T-helper 1 cell treated with Interleukin-12 subunit alpha and Interleukin-12 subunit beta and Interleukin-4 antibody, amounts not matched to agents 30 ng/mL and 1 ng/mL, for 36 hours (primary cell): ENCODE measurements around the gene AP1AR. TPM values are rescaled to one million over a fixed set of nuclear protein-coding genes. Genes with fewer than 3 reads are reported as not detected.
"Not testable (repeated sequence)": the region's sequence is repeated elsewhere in the genome, so short reads cannot be mapped to it uniquely, and the experiment has no call there.

Source experiments
- intact Hi-C: fragments of 100-400 bp; cut with micrococcal nuclease; formaldehyde crosslinking; loops from one replicate; pipeline ENCODE4 v1.15.1; 2024
- total RNA-seq: library from RNA; stranded (reverse); gene quantifications from 2 replicates; pipeline ENCODE4 v1.2.3, GENCODE V29; 2022

Gene AP1AR
- total RNA-seq, 1 donor from 2014 or later: 14.9 TPM

DNA sequence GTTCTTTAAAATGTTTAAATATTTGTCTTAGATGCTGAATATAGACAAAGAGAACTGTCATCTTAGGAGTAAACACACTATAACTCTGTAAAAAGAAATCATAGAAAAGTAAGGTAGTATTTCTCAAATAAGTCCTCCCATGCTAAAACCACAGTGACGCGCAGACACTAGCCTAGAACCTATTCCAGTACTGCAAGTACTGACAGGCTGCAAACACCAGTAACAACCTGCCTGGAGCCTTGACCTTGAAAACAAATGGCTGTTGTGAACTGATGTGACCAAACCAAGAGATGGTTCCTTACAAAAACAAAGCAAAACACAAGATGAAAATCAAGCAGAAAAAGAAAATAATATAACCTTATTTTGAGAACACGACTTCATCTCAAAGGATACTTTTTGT lies 45.6 kb downstream of the AP1AR start:
- intact Hi-C loops: loop anchor here (2.0 kb wide), 1 partner anchor 20 kb away; no protein-coding TSS in a partner anchor

DNA sequence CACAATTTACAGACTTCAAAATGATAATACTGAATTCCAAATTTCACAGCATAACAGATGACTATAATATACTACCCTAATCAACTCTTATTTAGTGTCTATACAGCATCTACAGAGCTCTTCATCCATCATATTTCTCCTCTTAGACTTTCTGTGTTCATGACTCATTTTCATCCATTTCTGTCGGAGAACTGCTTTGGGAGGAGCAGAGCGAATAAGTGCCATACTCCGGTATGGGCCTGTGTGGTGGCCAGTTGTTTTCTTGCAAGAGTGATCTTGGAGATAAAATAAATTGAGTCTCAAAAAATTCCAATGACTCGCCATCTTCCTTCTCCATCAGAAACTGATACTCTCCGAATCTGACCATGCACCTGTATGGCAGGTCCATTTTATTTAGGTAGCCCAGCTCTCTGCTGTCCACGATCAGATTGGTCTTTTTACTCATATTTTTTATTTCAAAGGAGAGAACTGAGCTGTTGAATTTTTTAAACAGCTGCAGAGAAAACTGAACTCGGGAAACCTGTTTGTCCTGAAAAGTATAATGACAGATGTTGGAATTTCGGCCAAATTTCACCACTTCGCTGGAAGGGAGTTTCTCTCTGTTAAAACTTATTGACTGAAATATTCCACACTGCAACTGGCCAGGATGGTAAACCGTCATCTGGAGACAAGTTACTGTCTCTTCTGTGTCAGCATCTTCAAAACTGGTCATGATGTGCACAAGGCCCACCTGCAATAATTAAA lies 46.3 kb downstream of the AP1AR start:
- intact Hi-C loops: loop anchor here (2.0 kb wide), 1 partner anchor 21 kb away; no protein-coding TSS in a partner anchor

DNA sequence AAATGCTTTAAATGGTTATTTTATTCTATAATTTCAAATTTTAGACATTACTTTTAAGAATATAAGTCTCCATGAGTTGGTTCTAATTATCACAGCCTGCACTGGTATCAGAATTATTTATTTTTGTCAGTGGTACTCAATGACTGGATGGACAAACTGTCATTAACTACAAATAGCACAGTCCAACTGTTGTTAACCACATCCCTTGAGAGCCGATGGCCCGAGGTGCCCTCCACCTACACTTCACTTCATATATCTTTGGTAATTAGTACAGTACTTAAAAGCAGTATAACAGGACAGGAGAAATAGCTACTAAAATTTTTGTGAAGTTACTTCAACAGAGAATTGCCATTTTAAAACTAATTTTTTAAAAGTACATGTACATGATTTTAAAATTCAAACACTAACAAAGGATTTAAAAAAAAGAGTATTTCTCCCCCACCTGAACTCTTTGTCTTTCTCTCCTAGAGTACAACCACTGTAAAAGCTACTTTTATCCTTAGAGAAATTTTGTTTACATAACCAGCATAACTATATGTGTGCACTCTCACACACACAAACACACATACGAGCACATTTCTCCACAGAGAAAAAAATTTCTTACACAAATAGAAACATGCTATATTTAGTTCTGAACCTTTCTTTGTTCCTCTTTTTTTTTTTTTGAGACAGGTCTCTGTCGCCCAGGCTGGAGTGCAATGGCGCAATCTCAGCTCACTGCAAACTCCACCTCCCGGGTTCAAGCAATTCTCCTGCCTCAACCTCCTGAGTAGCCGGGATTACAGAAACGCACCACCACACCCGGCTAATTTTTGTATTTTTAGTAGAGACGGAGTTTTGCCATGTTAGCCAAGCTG lies 47.7 kb downstream of the AP1AR start:
- intact Hi-C loops: no loop called here

DNA sequence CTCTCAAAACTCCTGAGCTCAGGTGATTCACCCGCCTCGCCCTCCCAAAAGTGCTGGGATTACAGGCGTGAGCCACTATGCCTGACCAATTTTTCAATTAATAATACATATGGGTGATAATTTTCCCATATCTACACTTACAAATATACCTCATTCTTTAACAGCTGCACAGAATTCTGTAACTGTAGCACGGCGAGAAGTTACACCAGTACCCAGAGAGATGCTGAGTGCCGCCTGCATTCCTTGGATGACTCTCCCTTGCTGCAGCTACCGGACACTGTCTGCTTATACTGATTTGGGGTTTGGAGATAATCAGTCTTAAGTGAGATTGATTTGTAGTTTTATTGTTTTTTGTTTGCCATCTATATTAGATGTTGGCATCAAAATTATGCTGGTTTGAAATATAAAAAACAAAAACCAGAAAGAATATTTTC lies 48.3 kb downstream of the AP1AR start:
- intact Hi-C loops: no loop called here

DNA sequence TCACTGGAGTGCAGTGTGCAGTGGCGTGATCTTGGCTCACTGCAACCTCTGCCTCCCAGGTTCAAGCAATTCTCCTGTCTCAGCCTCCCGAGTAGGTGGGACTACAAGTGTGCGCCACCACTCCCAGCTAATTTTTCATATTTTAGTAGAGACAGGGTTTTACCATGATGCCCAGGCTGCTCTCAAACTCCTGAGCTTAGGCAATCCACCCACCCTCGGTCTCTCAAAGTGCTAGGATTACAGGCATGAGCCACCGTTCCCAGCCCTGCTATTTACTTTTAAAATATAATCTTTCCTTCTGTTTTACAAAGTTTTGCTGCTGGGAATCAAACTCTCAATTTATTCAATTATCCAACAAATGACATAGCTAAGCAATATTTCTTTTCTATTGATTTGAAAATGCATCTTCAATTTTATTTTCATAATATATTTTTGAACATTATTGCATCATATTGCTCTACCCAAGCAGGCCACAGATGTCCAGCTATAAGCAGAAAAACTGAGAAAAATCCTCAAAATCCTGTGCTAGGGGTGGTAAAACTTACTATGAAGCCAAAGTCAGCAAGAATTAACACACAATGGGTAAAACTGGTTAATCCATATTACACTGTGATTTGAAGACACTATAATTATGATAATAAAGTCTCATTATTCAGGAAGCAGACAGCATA lies 48.9 kb downstream of the AP1AR start:
- intact Hi-C loops: no loop called here

DNA sequence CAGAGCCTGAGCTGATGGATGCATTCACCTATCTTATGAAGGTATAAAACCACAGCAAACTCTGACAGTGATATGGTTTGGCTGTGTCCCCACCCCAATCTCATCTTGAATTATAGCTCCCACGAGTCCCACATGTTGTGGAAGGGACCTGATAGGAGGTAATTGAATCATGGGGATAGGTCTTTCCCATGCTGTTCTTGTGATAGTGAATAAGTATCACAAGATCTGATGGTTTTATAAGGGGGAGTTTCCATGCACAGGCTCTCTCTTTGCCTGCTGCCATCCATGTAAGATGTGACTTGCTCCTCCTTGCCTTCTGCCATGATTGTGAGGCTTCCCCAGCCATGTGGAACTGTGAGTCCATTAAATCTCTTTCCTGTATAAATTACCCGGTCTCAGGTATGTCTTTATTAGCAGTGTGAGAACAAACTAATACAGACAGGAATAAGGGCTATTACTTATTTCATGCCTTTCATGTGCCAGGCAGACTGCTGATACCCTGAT lies 50.4 kb downstream of the AP1AR start:
- intact Hi-C loops: not testable (repeated sequence)

DNA sequence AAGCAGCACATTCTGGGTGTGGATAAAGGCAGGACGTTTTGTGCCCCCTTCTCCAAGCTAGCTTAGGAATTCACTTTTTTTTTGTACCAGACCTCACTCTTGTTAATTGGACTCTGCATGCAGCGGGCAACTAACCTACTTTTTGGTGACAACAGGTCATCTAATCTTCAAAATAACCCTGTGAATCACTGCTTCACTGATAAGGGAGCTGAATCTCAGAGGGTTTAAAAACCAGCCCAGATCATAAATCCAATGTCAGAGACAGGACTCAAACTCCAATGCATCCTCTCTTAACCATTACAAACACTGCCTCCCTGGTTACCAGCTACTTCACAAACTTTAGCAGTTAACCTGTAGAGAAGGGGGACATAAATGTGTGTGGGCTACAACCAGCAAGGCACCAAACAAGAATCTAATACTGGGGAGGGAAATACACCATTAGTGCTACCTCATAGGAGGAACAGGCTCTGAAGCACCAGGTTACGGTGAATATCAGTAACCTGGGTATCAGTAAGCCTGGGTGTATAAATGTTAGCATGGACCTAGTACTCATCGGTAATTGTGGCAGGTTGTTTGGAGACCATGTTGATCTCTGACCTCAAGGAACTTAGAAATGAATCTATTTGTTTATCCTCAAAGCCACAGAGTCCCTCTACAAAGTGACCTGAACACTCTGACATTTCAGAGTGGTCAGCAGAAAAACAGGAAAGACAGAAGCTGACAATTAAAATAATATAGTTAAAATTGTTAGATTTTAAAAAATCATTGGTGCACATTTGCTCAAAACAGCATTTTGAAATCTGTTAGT lies 51.5 kb downstream of the AP1AR start:
- intact Hi-C loops: no loop called here

DNA sequence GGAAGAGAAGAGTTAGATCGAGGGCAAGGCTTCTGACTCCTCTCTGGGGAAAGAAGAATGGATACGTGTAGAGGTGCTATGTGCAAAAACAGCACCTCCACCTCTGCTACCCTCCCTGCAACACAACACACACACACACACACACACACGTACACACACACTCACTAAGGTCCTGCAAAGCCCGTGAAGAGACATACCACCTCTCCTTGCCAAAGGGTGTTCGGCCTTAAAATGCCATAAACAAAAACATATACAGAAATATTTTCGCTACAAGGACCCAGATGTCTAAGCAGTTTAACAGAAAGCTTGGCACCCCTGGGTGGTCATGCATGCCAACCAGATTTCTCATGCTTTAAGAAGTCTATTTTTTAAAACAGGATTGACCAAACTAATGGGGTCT lies 52.6 kb downstream of the AP1AR start:
- intact Hi-C loops: loop anchor here (1.0 kb wide), 2 partner anchors 10 to 185 kb away; no protein-coding TSS in a partner anchor

DNA sequence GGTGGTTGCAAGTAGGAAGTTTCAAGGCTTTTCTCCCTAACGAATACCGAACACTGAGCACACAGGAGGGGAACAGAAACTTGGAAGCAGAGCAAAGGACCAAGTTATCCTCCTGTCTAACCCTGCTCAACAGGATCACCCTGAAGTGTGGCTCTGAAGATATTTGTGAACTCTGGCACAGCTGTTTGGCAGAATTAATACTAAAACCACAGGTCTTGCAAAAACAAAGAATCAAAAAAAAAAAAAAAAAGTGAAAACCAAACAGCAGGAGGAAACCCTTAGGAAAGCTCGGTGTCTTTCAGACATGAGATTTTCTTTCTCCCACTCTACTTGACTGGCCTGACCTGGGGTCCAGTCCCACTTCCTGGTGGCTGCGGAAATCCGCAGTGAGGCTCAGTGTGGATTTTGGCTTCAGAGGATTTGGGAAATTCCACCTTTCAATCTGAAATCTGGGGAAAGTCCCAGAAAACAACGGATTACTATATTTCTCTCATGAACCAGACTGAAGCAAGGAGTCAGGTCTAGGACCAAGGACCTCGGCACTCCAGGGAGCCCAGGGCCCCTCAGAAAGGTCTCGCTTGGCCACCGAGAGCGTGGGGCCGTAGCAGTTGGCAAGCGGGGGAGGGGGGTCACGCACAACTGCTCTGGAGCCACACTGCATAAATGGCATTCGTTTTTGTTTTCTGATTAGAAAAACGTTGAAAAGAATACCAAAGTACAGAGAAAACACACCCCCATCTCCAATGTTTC lies 53.2 kb downstream of the AP1AR start:
- intact Hi-C loops: loop anchor here (1.0 to 5.0 kb wide), 9 partner anchors 11 to 1477 kb away; partner anchors contain the start of genes AP1AR and CAMK2D

DNA sequence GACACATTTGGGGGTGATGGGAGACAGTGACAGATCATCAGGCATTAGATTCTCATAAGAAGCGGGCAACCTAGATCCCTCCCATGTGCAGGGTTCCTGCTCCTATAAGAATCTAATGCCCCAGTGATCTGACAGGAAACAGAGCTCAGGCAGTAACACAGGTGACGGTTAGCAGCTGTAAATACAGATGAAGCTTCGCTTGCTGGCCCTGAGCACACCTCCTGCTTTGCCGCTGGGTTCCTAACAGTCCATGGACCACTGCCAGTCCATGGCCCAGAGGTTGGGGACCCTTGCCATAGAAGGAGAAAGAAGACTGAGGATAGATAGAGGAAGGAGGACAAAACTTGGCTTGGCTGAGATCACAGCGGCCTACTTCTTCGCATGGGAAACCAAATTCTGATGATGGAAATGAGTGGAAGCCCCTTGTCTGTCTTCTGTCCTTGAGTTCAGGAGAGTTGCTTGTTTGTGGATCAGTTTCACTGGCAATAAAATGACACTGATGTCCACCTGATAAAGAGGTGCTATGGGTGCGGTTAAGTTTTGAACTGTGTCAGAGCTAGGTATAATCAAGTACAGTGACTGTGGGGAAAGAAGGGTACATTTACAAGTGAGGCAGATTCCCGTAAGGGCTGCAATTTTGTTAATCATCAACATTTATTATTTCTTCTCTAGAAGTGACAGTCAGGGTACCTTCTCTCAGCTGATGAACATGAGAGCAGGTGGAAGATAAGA lies 55.8 kb downstream of the AP1AR start:
- intact Hi-C loops: loop anchor here (5.0 kb wide), 2 partner anchors 530 to 1475 kb away; partner anchors contain the start of gene CAMK2D

DNA sequence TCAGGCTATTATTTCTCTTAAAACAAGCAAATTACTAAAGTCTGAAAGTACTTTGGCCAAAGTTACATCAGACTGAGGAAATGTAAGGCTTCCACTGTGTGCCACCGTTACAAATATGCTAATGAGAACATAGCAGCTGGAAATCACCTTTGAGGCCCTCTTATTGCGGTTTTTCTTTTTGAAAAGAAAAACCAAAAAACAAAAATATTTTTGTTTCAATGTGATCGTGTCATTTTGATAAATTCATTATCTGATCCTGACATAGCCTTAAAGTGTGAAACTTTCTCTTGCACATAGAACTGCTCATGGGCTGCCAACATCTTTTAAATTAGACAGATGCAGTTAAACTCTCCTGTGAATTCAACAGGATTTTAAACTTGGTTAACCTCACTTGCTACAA lies 56.9 kb downstream of the AP1AR start:
- intact Hi-C loops: loop anchor here (1.0 to 5.0 kb wide), 6 partner anchors 9 to 1474 kb away; partner anchors contain the start of genes ALPK1, CAMK2D and LARP7

DNA sequence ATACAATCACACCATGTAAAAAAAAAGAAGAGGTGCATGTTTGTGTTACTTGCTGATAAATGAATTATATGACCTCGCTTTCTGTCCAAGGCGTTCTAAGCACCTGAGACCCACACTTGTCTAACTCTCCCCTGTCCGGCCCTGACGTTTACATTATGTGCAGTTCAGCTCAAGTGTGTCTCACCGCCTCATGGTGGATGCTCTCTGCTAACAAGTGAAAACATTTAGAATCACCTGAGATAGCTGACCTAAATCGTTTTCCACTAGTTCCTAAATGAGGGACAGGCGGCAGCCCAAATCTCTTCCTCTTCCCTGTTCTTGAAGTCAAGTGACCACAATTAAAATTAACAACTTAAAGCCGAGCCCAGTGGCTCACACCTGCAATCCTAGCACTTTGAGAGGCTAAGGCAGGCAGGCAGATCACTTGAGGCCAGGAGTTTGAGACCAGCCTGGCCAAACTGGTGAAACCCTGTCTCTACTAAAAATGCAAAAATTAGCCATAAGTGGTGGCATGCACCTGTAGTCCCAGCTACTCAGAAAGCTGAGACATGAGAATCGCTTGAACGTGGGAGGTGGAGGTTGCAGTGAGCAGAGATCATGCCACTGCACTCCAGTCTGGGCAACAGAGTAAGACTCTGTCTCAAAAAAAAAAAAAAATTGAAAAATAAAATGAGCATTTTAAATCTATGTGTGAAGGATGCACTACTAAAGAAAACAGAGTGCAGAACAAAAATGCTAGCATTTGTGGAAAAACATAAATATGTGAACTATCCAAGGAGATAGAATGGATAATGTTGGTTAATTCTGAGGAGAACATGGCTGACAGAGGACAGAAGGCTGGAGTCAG lies 58.0 kb downstream of the AP1AR start:
- intact Hi-C loops: loop anchor here (2.0 to 5.0 kb wide), 3 partner anchors 225 to 1473 kb away; partner anchors contain the start of gene CAMK2D

DNA sequence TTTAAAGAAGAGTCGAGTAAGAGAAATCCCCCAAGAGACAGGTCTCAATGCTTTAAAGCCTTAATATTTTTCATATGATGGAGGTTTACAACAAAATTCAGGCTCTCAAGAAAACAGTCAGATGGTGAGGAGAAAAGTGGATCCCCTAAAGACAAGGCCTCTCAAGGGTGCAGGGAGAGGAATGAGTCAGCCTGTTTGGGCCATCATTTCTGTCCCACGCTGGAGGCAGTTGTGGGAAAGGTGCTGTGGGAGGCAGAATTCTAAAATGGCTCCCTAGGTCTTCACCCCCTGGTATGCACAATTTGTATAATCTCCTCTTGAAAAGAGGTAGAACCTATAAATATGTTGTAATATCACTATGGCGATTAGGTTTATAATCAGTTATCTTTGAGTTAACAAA lies 58.8 kb downstream of the AP1AR start:
- intact Hi-C loops: no loop called here

DNA sequence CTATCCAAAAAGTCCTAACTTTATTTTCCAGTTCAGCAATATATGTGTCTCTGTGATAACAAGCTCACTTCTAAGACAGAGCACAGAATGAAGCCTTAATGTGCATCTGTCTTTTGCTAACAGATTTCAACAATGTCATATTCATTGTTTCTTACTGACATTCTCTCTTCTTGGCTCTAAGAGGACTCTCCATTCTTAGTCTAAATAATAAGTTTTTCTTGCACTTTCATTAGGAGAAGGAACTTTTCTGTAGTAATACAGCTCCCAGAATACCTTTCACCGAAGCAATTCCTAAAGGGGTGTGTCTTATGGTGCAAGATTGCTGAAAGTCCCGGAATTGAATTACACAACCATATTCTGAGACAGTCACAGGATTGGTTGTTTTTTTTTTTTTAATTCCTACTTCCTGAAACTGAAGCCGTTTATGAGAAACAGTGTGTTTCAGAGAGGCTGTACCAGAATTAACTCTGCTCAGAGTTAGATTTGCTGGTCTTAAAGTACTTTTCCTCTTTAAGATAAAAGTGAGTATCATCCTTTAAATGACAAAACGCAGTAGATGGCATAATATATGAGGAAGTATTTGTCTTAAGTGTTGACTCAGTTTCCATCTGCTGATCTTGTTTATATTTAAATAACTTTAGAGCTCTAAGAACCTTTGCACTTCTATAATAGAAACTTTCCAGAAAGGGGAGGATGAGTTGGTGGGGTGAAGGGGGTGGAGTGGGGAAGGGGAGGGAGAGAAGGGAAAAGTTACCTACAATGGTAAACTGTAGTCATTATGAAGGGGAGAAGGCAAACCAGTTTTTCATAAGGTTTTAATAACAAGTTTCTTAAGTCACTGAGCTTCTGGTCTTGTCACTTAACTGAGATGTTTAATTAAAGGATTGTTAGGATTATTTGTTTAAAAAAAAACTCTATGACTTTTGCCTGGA lies 65.6 kb downstream of the AP1AR start, which contains the start of gene ALPK1:
Gene ALPK1, plus strand, starts transcription at position 421 of the 932 bp plus-strand sequence.
- intact Hi-C loops: loop anchor here (1.0 kb wide), 3 partner anchors 9 to 340 kb away; partner anchors contain the start of genes AP1AR and LARP7

DNA sequence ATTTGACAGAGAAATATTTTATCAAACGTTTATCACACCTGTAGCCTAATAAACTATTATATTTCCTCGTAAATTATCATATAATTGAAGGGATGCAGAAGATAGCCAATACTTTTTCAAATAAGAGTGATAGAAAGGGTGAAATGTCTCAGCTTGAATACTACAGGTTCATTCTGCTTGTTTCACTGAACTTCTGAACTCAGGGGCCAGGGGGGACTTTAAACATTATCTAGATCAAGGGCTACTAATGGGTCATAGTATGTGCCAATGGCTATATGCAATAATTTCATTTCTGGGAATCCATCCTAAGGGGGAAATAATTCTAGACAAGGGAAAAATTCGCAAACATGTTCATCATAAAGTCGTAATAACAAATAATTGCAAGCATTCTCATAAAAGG lies 68.1 kb downstream of the AP1AR start:
- intact Hi-C loops: no loop called here
